DND-41 (cell line): ENCODE data around the gene SLC9C2.

ENCODE experiments used
- CTCF ChIP-seq: IDR thresholded peaks from 2 replicates; pipeline ENCODE4 v1.5.1; 2012; ENCODE audit warnings: borderline replicate concordance, low read length, moderate library complexity, mild to moderate bottlenecking; ENCODE audit not compliant: poor library complexity, severe bottlenecking; ENCODE audit errors: extremely low read depth
- EZH2 ChIP-seq: IDR thresholded peaks from 3 replicates; pipeline ENCODE4 v1.6.1; 2012; ENCODE audit warnings: borderline replicate concordance, low read depth, mild to moderate bottlenecking, moderate library complexity, low read length, inconsistent platforms; ENCODE audit not compliant: severe bottlenecking

- TF ChIP-seq CTCF, result no peak
- TF ChIP-seq EZH2, result no peak
Measured at GRCh38 chr1:173474097-173474779, 128.6 kb downstream of the SLC9C2 start.
